MM.1S (cell line): ENCODE results near the gene CENPK.

Experiments
- CTCF ChIP-seq: fragments of 300-600 bp; sonication (generic); IDR thresholded peaks from 2 replicates; pipeline ENCODE4 v1.5.1; 2016; ENCODE audit warnings: antibody characterized with exemption, low read length, mixed read lengths
- EZH2 ChIP-seq: fragments of 300-600 bp; sonication (generic); optimal IDR thresholded peaks from 2 replicates; pipeline ENCODE3; 2017; ENCODE audit warnings: low read depth, mild to moderate bottlenecking, antibody characterized with exemption, low read length, mixed read lengths
- EZH2phosphoT487 ChIP-seq: fragments of 300-600 bp; sonication (generic); IDR thresholded peaks from 2 replicates; pipeline ENCODE4 v1.6.1; 2018; ENCODE audit warnings: antibody characterized with exemption, low read length

GRCh38 chr5:65555287-65555686, 7.7 kb downstream of the CENPK start:
- no peak for TF ChIP-seq CTCF
- no peak for TF ChIP-seq EZH2
- TF ChIP-seq EZH2phosphoT487, result no peak
